ENCODE results near the gene GPR156.
"Not testable (repeated sequence)": the region's sequence is repeated elsewhere in the genome, so short reads cannot be mapped to it uniquely, and the experiment has no call there.

Gene GPR156

DNA sequence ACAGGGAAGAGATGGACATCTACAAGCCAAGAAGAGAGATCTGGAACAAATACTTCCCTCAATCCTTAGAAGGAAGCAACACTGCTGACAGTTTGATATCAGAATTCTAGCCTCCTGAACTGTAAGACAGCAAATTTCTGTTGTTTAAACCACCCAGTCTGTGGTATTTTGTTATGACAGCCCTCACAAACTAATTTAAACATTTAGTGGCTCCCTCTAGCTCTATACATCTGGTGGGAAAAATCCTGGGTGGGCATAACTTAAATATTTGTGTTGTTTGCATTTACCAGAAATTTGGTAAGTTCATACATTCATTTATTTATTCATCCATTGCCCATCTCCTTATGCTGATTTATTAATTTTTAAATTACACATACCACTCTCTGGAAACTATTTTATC, 128.3 kb downstream of the GPR156 start:
- no peak for DNase-seq

DNA sequence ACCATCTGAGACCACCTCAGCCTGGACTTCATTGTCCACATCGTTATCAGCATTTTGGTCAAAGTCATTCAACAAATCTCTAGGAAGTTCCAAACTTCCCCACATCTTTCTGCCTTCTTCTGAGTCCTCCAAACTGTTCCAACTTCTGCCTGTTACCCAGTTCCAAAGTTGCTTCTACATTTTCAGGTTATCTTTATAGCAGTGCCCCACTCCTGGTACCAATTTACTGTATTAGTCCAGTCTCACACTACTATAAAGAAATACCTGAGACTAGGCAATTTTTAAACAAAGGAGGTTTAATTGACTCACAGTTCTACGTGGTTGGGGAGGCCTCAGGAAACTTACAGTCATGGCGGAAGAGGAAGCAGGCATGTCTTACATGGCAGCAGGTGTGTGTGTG, 129.3 kb downstream of the GPR156 start:
- DNase-seq, result not testable (repeated sequence)

DNA sequence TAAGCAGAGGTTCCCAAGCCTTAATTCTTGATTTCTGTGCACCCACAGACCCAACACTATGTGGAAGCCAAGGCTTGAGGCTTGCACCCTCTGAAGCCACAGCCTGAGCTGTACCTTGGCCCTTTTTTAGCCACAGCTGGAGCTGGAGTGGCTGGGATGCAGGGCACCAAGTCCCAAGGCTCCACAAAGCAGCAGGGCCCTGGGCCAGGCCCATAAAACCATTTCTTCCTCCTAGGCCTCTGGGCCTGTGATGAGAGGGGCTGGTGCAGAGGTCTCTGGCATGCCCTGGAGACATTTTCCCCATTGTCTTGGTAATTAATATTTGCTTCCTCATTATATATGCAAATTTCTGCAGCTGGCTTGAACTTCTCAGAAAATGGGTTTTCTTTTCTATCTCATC, 129.9 kb downstream of the GPR156 start:
- no peak for DNase-seq

DNA sequence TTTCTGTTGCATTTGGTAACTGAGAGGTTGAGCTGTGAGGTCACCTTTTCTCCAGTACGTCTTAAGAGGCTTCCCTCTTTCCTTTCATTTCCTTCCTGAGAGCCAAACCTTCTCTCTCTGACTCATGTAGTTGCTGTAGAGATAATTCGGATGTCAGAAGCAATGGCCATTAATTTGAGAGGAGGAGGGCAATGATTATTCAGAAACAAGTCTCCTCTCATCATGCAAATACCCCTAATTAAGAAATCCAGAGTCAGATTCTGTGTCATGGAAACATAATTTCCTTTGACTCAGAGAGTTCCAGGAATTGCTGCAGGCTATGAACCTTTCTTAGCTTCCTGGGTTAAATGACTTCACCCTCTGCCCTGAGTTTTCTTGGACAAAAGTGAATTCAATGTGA, 131.7 kb downstream of the GPR156 start:
- DNase-seq, result no peak

DNA sequence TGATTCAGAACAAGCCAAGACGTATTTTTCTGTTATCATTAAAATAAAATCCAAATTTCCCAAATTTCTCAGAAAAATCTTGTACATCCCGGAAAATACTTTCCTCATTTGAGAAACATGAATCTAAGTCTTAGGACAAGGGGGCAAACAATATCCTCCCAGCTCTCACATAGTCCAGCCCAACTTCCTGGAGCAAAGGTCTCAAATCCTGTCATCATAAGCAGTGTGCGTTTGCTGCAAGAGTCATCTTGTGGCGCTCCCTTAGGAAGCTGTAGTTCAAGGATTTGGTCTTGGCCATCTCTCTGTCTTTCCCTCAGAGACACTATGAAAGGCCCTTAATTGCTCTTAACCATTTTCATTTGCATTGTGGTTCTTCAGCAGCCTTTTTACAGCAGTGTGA, 133.2 kb downstream of the GPR156 start:
- DNase-seq, result no peak

DNA sequence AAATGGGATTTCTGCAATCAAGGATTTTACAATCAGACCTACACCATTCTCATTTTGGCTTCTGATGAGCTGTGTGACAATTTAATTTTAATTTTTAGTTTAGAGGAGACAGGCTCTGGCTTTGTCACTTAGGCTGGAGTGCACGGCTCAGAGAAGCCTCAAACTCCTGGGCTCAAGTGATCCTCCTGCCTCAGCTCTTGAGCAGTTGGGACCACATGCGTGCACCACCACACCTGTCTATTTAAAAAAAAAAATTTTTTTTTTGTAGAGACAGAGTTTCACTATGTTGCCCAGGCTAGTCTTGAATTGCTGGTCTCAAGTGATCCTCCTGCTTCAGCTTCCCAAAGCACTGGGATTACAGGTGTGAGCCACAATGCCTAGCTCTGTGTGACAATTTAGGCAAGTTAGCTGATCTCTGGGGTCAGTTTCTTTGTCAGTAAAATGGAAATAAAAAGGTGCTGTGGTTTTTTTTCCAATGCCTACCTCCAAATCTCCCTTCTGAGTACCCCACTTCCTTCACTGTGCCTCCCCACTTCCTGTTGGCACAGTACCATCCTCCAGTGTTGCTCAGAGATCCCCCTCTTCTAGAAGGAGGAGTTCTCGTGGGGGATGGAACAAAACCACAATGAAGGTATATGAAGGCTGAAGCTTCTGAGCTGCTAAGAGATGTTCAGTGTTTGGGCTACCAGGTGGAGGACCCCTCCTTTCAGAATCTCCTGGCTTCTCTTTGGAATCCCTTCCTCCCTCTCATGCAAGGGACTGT, 136.7 kb downstream of the GPR156 start:
- no peak for DNase-seq

DNA sequence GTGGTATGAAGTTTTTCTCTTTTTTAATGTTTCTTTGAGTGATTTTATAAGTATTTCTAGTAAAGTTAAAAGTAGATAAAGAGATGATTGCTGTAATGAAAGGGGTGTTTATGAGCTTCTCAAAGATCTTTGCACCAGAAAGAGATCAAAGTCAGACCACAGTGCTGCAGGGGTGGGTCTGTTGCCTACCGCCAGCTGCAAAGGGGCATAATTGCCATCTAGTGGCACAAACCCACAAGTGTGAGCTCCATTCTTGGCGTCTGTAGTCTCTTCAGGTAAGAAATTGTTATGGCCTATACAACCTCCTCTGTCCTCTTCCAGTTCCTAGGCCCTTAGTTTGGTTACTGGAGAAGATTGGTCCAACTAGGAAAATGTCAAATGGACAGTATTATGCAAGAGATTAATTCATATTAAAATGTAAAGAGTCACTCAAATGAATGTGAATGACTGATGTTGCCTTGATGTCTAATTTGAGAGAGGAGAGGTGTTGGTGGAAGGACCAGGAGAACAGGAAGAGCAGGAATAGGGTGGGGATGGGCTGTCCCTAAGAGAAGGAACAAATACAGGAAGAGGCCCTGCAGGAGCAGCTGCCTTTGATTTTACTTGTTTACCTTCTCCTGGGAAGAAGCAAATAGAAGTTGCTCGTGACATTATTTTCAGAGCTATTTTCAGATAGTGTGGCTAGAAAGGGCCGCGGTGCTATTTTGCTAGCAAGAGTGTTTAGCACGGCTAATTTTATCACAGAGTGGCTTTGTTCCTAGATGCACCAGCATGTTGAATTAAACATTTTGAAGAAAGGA, 137.8 kb downstream of the GPR156 start:
- DNase-seq, result peak; percentile 42

DNA sequence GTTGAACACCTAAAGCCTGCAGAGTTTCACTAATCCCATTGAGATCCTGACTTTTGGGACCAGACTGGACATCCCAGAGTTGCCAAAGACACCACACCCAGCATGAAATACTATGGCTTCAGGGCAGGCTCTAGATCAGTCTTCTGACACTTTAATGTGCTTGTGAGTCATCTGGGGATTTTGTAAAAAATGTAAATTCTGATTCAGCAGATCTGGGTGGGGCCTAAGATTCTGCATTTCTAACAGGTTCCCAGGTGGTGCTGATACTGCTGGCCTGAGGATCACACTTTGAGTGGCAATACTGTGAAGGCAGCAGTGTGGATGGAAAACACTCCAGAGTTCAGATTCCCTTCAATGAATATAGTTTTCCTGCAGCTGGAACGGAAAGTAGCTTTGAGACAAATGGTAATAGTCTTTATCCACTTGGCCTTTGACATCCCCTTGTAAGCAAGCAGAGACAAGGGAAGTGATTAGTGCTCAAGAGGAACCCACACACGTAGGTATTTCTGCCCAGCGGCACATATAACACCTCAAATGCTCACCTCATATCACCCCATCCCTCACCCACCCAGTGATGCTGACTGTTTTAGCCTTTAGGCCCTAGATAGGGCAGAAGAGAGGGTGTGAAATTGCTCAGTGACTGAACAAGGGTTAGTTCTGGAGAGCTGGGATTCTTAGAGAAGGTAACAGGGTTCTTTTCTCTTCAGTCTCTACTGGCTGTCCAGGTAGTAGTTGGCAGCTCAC, 139.3 kb downstream of the GPR156 start:
- DNase-seq, result no peak

DNA sequence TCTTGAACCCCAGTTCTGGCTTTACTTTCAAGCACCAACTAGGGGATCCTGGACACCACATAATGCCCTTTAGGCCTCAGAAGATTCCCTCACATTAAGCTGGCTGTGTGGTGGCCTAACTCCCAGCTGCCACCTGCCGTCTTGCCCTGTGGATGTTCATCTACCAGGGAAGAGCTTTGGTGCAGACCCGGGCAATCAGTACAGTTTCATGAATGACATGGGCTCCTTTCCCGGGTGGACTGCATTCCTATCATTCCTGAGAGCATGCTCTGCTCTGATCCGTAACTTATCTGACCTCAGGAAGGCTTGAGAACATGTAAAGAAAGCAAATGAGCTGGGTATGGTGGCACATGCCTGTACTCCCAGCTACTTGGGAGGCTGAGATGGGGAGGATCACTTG, 140.8 kb downstream of the GPR156 start:
- DNase-seq, result no peak

DNA sequence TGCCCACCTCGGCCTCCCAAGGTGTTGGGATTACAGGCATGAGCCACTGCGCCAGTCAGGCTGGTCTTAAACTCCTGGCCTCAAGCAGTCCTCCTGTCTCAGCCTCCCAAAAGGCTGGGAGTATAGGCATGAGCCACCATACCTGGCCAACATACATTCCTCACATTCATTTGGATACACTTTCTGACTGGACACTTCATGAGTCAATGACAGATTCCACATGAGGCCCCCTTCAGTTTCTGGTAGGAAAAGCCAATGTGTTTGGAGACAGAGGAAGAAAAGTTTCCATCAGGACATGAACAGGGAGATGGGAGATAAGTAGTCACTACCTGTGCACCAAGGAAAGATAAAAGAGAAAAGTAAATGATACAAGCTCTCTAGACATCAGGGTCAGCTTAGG, 141.3 kb downstream of the GPR156 start:
- DNase-seq, result no peak

DNA sequence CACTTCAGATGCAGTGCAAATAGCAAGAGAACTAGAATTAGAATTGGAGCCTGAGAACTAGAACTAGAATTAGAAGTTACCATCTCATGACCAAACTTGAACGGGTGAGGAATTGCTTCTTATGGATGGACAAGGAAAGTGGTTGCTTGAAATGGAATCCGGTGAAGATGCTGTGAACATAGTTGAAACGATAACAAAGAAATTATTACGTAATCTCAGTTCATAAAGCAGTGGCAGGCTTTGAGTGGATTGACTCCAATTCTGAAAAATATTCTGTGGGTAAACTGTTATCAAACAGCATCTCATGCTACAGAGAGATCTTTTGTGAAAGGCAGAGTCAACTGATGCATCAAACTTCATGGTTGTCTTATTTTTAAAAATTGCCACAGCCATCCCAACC, 142.8 kb downstream of the GPR156 start:
- DNase-seq, result no peak

DNA sequence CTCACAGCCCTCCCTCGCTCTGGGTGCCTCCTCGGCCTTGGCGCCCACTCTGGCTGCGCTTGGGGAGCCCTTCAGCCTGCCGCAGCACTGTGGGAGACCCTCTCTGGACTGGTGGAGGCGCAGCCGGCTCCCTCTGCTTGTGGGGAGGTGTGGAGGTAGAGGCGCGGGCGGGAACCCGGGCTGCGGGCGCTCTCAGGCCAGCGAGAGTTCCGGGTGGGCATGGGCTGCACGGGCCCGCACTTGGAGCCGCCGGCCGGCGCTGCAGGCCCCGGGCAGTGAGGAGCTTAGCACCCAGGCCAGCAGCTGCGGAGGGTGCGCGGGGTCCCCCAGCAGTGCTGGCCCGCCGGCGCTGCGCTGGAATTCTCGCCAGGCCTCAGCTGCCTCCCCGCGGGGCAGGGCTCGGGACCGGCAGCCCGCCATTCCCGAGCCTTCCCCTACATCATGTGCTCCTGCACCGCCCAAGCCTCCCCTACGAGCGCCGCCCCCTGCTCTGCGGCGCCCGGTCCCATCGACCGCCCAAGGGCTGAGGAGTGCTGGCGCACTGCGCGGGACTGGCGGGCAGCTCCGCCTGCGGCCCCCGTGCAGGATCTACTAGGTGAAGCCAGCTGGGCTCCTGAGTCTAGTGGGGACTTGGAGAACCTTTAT, 144.8 kb downstream of the GPR156 start:
- no peak for DNase-seq

DNA sequence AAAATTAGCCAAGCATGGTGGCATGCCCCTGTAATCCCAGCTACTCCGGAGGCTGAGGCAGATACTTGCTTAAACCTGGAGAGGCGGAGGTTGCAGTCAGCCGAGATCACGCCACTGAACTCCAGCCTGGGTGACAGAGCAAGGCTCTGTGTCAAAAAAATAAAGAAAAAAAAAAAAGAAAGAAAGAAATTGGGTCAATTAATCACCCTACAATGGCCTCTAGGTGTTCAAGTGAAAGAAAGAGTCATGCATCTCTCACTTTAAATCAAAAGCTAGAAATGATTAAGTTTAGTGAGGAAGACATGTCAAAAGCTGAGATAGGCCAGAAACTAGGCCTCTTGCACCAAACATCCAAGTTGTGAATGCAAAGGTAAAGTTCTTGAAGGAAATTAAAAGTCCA, 145.9 kb downstream of the GPR156 start:
- DNase-seq, result no peak

DNA sequence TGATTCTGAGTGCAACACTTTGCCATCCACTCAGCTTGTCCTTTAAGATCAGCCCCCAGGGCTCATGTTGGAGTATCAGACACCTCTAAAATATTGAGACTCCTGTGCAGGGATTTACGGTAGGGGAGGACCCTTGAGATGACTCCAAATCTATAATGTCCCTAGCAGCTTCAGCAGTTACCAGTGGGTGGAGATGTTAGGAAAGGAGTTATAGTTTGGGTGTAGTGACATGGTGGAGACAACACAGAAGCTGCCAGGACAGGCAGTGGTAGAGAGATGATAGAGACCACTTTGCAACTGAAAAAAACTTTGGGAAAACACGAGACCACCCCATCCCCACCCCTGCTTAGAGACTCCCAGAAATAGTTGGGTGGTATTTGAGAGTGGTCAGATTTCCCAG, 147.5 kb downstream of the GPR156 start:
- no peak for DNase-seq

DNA sequence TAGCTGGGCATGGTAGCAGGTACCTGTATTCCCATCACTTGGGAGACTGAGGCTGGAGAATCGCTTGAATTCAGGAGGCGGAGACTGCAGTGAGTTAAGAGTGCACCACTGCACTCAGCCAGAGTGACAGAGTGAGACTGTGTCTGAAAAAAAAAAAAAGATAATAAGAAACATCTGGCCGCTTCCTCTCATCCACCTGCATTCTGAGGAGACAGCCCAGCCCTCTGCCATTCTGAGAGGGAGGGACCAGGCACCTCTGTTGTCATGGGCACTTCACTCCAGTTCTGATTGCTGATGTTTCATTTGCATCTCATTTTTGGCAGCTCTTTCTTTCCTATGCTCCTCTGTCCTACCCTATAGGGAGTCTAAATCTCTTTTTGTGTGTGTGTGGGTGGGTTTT, 154.4 kb downstream of the GPR156 start:
- no peak for DNase-seq

DNA sequence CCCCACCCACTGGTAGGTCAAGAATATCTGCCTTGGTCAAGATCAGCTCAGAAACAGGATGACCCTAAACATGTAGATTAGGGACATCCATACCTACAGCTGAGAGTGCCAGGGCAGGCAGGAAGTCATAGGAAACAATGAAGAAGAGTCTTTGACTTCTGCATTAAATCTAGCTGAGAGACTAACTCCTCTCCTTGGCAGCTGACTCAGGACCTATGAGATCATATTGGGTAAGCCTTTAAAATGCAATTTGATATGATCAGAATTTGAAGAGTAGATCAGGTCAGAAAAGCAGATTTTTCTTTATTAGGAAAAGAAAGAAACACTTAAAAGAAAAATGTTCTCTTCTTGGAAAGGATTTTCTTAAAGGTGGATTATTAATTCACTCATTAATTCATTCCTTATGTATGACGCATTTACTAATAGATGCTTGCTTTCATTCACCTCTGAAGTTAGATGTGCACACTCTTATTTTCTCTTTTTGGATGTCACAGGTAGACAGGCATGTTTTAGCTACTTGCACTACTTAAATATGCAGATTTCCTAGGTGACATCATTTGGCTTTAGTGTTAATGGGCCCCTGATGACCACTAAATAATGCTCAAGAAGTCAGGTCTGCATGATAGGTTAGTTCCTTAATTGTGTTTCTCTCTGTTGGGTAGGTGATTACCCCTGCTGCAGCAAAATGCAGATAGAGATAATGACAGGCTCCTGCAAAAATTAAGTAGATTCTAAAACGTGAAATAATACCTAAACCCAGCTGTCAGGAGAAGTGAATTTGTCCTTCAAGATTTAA, 155.1 kb downstream of the GPR156 start:
- DNase-seq, result no peak

DNA sequence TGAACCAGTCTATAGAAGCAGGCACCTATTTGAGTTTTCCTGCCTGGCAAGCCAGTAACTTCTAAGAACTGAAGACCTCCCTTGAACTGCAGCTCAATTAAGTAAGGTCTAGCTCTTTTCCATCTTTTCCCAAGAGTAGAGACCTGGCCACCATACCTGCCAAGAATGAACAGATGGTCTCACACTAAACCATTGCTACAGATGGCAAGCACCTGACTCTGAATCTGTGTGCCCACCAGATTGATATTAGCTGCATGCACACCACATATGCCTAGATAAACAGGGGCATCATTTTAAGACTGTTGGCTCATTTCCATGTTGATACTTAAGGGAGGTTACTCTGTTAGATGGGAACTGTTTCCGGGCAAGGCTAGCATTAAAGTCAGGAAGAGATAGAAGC, 156.0 kb downstream of the GPR156 start:
- DNase-seq, result no peak

DNA sequence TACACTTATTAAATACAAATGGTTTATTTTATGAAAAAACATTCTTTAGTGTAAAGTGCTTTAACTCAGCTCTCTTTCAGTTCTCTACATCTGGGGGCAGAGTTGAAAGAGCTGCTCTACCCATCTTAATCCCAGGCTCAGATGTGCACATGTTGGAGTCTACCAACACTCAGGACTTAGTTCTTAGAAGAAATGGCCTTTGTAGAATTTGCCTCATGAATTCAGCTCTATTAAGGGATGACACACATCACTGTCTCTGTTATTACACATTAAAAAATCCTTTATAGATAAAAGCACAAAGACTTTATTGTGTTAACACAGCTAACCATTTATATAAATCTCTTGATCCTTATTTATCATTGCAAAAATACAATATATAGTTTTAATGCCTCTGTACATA, 159.0 kb downstream of the GPR156 start:
- no peak for DNase-seq

DNA sequence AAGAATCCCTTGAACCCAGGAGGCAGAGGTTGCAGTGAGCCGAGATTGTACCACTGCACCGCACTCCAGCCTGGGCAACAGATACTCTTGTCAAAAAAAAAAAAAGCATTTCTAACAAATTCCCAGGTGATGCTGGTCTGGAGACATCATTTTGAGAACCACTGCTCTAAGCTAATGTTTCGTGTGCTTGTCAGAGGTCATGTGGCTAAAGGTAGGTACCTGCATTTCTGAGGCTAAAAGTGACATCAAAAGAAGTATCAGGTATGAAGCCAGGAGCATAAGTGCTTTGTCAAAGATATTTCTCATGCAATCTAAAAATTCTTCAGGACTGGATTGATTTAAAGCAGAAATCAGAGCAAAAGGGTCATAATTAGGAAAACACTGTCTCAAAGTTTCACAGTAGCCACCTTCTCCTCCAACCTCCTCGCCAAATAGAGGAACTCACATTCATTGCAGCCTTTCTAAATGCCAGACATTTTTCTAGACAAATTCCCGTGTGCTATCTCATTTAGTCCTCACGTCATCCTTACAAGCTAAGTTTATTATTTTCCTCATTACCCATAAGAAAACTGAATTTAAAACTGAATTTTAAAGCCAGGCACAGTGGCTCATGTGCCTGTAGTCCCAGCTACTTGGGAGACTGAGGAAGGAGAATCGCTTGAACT, 165.0 kb downstream of the GPR156 start:
- no peak for DNase-seq
